ENCODE data around the gene ARID1B.

The ARID1B gene

DNA sequence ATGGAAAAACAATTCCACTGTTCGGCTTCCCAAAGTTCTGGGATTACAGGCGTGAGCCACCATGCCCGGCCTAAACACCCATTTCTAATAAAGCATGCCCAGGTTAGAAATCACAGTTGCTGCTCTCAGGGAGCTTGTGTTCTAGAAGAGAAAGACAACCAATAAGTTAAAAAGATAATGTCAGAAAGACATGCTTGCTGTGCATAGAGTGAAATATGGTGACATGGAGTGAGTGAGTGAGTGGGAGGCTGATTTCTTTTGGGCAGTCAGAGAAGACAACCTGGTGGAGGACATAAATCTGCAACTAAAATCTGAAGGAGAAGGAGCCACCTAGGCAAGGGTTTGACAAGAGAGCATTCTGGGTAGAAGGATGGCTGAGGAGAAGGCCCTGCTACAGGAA, 222.6 kb downstream of the ARID1B start:
- DNase-seq = no peak

DNA sequence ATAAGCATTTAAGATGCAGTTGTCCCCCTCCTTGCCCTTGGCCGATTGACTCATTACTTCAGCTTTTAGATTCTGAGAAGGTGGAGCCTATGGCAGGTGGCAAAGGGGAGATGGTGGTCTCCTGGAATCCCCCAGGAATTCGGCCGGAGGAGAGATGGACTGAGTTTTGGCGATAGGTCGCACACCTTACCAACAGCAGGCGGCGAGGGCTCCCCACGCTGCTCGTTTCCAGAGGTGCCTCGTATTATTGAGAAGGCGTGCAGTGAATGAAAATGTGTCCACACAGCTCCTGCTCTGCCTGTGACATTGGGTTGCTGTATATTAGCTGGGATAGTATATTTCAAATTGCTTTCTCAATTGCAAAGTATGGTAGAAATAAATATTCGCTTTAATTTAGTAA, 224.5 kb downstream of the ARID1B start:
- DNase-seq = no peak

- no peak for DNase-seq
Observed at GRCh38 chr6:157002774-157003173, 225.6 kb downstream of the ARID1B start.

GRCh38 chr6:157005940-157006339, 228.8 kb downstream of the ARID1B start:
- DNase-seq = no peak

- DNase-seq = no peak
Observed at GRCh38 chr6:157008568-157008967, 231.4 kb downstream of the ARID1B start.

GRCh38 chr6:157012355-157012754, 235.2 kb downstream of the ARID1B start:
- DNase-seq = no peak

GRCh38 chr6:157013649-157014304, 236.6 kb downstream of the ARID1B start:
- no peak for DNase-seq

DNA sequence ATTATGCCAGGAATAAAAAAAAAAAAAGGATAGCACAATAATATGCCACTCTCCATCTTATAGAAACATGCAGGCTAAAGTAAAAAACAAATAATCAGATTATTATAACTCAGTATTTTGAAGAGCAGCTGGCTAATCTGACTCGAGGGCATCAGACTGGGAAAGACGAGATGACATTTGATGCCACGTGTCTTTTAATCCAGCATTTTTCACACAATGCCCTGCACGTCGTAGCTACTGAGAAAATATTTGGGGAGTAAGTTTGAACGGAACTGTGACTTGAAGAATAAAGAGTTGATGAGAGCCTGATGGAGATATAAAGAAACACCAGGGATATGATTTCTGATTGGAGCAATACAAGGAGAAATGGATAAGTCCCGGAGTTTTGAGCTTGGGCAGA, 237.7 kb downstream of the ARID1B start:
- DNase-seq = no peak

DNA sequence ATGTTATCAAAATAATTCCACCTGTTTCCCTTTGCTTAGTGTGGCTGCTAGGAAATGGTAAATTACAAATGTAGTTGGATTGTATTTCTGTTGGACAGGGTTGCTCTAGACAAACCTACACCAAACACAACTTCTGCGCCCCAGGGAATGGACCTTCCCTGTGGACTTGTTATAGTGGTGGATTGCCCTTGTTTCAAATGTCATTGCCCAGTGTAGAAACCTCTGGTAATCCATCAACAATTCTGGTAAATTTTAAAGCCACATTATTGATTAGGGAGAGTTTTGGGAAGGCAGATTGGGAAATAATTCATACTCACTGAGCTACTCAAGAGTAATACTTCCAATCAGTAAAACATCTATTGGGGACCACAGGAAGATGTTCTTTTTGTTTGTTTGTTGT, 239.8 kb downstream of the ARID1B start:
- no peak for DNase-seq

DNA sequence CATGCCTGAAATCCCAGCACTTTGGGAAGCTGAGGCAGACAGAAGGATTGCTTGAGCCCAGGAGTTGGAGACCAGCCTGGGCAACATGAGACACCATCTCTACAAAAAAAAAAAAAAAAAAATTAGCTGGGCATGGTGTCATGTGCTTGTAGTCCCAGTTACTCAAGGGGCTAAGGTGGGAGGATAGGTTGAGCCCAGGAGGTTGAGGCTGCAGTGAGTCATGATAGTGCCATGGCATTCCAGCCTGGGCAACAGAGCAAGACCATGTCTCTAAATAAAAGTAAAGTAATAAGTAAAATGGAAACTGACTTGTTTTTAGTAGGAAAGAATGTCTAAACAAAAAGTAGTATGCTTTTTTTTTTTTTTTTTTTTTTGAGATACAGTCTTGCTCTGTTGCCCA, 240.7 kb downstream of the ARID1B start:
- DNase-seq = no peak

DNA sequence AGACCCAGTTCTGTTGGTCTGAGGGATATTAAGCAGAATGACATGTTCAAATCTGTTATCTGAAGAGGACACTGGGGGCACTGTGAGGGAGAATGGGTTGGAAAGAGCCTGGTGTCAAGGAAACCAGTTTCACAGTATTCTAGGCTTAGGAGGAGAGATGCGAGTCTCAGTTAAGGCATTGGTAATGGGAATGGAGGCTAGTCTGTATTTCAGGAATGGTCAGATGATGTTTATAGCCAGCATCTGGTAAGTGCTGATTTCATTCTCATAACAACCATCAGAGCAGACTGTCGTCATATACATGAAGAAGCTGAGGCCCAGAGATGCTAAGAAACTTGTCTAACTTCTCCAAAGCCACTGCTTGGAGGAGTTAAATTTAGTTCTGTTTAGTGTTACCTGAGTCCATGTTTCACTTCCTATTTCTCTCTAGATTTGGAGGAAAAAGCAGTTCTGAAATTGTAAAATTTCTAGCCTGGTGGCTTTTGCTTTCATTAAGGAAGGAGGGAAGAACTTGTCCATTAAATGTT, 242.0 kb downstream of the ARID1B start:
- no peak for DNase-seq

DNA sequence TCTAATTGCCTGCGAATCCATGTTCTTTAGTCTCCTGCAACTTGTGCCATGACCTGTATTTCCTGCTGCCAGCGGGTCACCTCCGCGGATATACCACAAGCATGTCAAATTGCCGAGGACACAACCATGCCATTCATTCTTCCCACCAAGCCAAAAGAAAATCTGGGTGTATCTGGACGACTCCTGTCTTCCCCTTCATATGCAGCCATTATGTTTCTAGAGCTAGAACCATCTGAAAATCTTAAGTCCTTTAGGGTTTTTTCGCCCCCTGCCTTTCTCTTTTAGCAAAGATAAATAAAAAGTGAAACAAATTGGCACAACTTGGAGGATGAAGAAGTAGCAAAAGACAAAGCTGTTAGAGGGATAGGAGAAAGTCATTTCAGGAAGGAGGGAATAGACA, 242.6 kb downstream of the ARID1B start:
- no peak for DNase-seq

- no peak for DNase-seq
Observed at GRCh38 chr6:157020398-157020797, 243.2 kb downstream of the ARID1B start.

GRCh38 chr6:157020881-157021343, 243.7 kb downstream of the ARID1B start:
- DNase-seq = peak; percentile 50

GRCh38 chr6:157021344-157021992, 244.3 kb downstream of the ARID1B start:
- peak; percentile 82 for DNase-seq

- peak; percentile 73 for DNase-seq
Observed at GRCh38 chr6:157021993-157022740, 245.0 kb downstream of the ARID1B start.

- DNase-seq = no peak
Observed at GRCh38 chr6:157023958-157024357, 246.8 kb downstream of the ARID1B start.

DNA sequence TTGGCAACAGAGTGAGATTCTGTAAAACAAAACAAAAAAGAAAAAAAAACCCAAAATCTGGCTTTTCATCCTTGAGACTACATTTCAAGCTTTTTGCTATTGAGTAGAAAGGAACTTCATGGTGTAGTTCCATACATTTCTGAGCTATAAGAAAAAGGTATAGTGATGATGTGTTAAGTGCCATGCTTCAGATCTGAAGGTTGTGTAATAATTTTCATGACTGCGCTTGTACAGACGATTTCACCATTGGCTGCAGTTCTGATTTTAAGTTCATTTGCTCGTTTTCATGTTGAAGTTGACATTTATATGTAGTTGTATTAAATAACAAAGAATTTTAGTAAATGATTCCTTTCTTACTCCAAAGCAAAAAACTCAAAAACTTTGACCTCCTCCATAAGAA, 247.6 kb downstream of the ARID1B start:
- DNase-seq = no peak

- DNase-seq = no peak
Observed at GRCh38 chr6:157025437-157025836, 248.3 kb downstream of the ARID1B start.

GRCh38 chr6:157029980-157030690, 253.0 kb downstream of the ARID1B start:
- DNase-seq = no peak

- no peak for DNase-seq
Observed at GRCh38 chr6:157030755-157031154, 253.6 kb downstream of the ARID1B start.

DNA sequence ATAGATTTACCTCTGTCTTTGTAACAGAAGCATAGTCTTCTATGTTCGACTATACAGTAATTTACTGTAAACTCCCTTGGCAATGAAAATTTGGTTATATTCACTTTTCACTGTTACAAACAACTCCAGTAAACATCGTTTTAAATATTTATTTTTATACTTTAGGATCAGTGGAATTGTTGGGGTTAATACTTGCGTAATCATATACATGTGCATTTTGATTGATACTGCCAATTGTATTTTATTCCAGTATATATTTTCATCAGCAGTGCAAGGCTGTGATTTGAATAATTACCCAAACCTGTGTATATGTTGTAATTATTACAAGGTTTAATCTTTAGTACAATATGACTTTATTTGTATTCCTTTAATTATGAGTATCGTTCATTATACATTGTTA, 255.7 kb downstream of the ARID1B start:
- DNase-seq = no peak
